Measurements from ENCODE around the gene FBLN1.

Gene FBLN1

DNA sequence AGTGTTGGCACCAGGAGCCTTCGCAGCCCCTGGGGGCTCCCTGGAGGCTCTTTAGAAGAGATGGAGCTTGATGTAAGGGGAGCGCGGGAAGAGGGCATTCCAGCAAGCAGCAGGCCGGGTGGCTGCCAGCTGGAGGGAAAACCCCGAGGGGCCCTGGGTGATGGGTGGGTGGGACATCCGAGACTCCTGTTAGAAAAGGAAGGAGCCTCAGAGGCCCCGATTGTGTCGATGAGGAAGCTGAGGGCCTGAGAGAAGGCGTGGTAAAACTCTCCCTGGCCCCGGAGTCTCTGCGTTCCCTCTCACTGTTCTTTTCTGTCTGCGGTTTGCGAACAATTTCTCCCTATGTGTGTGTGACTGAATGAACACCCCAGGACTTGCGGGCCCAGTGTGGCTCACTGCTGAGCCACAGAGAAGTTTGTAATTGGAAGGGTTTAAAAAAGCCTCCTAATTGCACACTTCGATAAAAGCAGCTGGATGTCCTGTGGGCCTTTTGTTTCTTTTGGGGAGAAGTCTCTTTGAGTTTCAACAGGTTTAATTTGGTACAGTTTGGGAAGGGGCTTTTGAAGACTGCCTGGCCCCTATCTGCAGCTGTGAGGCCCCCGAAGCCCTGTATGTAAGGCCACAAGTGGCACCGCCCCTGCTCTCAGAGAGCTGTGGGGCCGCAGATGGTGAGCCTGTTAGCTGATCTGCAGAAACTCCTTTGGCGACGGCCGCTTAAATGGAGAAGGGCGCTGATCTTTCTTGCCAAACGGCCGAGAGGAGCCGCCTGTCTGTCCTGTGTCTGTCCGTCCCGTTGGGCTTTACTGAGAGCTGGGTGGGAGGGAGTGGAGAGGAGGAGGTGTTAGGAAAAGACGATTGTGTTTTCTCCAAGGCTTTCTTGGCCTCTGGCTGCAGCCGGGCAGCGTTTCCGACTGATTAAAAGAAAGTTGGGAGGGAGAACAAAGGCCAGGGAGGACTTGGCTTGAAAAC lies 2.0 kb downstream of the FBLN1 start:
- DNase-seq, result no peak

DNA sequence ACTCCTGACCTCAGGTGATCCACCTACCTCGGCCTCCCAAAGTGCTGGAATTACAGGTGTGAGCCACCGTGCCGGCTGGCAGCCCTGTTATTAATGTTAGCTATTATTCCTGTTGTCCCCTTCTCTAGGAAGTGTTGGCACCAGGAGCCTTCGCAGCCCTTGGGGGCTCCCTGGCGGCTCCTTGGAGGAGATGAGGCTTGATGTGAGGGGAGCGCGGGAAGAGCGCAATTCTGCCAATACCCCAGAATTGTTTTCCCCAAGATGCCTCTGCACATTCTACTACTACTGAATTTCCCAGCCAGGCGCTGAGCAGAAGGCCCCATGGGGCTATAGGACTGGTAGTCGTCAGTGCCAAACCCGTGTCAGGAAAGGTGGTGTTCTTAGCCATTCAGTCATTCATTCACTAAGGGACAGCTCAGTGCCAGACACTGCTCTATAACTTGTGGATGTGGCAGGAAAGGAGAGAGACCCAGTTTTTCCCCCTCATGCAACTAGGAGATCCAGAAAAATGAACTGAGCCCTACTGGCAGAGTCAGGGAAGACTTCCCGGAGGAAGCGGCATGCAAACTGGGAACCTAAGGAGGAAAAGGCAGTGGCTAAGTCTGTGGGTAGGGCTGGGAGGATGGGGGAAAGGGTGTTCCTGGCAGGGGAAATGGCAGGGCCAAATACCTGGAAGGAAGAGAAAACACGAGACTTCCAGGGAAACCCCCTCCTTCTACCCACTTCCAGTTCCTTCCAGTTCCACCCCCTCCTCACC lies 3.5 kb downstream of the FBLN1 start:
- DNase-seq, result no peak

DNA sequence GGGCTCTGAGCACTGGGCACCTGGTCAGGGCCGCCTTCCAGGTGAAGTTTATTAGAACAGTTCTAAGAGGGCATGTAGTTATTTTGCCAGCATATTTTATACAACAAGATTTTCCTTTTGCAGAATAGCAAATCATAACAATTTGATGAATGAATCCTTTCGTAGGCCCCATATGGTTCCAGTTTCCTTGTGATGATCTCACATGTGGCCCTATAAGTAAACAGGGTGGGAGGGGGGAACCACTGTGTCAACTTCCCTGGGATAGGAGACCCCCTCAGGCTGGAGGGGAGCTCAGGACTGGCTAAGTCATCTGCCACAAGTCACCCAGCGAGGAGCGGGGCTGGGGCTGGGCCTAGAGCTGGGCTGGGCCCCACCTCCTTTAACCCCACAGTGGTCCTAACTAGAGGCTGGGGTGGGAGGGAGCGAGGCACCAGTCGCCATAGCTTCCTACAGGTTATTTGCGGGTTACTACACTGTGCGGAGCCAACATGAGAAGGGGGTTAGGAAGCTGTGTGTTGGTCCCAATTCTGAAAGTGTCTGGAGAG lies 4.2 kb downstream of the FBLN1 start:
- no peak for DNase-seq

DNA sequence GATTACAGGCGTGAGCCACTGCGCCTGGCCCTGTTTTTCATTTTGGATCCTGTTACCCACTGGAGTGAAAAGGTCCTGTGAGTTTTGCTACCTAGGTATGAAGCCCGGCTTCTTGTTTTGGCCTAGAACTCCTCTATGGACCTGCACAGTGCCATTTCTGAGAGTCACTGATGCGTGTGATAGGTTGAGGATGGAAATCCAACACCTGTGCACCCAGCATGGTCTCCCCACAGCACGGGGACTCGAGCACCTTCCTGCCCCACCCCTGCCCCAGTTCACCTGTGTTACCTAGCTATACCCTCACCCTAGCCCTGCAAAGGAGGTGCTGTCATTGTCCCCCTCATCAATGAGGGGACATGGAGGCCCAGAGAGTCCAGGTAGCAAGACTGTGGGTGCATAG lies 5.1 kb downstream of the FBLN1 start:
- no peak for DNase-seq

DNA sequence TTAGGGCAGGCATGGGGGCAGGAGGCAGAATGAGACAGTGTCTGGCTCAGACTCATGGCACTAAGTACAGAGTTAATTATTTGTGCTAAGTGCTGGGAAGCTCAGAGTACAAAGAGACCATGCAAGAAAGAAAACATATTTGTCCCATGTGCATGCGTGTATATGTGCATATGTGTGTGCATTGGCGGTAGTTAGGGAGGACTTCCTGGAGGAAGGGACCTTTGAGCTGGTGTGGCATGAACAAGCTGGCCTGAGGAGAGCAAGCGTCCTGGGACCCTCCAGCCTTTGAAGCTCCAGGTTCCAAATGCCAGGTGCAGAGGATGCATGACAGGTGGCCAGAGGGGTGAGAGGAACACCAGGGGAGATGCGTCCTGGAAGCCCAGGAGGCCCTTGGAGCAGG lies 6.1 kb downstream of the FBLN1 start:
- no peak for DNase-seq

DNA sequence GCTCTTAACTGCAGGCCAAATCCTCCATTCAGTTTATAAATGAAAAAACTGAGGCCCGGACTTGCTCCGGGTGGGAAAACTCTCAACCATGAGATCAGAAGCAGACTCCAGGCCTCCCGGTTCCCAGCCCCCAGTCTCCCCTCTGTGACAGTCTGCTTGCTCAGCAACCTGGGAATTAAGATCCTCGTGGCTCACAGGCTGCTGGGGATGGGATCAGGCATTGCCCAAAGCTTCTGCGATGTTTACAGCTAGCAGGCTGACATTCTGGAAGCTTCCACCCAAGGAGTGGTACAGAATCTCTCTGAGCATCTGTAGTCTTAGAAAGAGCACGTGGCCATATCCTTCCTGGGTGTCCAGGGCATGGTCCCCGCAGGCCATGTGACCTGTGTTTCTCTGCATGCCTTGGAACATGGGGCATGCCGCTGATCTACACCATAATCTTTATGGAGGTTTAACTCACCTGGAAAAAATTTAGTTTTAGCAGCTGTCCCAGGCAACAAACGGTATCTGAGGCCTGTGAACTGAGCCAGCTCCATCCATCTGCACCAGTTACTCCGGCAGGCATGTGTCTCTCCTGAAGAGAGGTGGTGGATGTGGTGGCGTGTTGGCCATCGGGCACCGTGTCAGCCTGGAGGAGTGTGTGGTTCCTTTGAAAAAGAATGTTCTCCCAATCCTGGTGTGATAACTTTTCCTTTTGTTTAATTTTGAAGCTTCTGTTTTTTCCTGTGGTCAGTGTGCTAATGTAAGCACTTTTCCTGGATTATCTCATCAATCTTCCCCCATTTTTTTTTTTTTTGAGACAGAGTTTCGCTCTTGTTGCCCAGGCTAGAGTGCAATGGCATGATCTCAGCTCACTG lies 7.9 kb downstream of the FBLN1 start:
- no peak for DNase-seq

DNA sequence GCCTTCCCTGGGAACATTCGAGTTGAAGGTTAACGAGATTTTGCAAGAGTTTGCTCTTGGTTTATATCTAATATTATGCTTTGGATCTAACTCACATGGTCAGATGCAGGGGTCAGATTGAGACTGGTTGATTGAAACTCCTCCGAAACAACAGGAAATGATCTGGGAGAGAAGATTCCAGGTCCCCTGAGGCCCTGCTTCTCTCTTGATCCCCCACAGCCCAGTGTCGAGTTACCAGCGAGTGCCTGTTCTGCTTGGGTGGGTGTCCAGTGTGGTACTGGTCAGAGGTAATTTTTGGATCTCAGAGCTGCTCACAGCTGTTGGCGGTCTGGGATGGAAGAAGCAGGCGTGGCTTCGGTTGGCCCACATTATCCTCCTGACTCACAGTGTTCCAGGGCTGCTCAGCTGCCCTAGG lies 9.2 kb downstream of the FBLN1 start:
- DNase-seq, result no peak

DNA sequence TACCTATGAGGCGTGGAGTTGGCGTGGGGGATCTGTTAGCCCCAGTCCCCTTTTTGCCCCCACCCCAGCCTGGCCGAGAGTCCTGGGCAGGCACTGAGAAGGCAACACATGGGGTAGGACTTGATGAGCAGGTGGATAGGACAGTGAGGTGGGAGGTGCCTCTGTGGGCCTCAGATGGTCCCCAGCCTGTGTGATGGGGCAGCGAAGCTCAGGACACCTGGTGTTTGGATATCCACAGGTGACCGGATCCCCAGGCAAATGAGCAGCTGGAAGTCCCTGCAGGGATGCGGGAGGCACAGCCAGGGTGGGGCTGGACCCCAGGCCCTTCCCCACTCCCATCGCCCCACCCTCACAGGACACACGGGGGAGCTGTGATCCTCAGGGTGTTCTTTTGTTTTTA lies 9.7 kb downstream of the FBLN1 start:
- DNase-seq, result no peak

DNA sequence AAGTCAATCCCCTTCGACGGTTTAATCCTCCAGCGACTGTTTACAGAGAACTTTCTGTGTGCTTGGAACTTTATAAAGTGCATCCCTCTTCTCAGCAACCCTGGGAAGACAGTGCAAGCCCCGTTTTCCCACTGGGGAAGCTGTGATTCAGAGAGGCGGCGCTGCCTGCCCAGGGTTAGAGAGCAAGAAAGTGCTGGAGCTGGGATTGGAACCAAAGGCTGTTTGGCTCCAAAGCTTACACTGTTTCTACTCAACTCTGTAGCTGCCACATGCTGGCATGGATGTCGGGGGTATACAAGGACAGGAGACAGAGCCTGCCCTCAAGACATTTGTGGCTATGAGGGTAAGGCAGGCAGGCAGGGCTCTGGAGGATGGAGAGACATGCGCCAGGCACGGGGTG lies 13.0 kb downstream of the FBLN1 start:
- no peak for DNase-seq

DNA sequence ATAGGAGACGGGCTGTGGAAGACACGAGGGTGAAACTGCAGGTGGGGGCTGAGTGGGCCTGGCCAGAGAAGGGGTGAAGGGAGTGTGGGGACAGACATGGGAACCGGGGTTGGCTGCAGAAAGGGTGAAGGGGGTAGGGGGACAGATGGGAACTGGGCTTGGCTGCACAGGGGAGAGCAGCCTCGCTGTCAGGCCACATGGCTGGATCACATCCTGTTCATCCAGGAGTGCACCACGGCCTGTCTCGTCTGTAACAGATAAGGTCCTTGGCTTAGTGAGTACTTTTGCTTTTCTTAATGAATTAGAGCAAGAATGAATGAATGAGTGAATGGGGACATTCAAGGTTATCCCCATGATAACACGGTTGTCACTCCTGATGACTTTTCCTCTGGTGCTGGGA lies 13.5 kb downstream of the FBLN1 start:
- no peak for DNase-seq

DNA sequence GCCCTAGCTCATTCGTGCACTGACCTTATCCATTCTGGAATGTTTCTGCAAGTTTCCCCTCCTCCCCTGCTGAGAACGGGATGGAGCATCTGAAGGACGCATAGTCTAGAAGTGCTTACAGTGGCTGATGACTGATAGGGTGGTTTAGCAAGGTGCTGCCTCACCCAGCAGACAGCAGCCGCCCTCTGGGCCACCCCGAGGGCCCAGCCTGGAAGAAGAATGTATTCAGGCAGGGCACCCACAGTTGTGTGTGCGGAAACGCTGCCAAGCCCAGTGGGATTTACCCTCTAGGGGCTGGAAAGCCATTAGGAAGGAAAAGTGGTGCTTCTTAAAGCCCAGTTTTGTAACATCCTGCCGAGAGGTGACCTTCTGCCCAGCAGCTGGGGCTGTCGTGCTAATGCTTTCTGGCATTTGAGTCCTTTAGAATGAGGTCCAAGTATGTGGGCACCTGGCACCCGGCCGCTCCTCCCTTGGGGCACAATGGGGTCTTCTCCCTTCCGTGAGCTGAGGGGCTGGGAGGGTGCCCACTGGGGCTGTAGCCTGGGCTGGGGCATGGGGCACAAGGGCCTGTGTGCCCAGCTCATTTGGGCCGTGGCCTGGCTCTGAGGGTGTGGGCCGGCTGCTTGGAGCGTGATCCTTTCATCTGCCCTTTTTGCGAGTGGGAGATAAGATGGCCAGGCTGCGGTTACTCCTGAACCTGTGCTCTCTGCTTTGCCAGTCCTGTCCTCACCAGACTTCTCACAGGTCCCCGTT lies 14.4 kb downstream of the FBLN1 start:
- no peak for DNase-seq

DNA sequence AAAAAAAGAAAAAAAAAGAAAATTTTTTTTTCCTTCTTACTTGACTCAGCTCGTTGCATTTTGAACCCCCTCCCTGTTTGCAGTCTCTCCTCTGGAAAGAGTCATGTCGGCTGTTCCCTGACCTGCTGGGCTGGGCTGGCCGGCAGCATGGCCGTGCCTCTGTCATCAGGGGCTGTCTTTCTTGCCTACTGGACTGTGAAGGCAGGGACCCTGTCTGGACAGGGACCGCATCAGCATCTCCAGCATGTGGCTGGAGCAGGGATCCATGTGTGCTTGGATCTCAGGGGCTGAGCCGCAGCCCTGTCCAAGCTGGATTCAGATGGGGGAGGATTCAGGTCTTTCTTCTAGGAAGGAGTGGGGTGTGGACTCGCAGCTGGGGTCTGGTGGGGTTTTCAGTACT lies 15.5 kb downstream of the FBLN1 start:
- no peak for DNase-seq

DNA sequence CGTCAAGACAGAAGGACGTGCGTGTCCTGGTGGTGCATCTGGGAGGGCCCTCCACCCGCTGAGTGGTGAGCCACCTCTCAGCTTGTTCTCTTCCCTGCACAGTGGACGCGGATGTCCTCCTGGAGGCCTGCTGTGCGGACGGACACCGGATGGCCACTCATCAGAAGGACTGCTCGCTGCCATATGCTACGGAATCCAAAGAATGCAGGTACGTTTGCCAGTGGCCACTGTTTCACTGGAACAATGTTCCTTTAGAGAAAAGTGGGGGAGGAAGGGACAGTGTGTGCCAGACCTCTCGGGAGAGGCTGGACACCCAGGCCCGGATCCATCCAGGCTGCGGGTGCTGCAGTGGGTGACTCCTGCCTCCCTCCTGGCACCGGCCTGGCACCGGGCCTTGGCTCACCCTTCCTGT lies 15.9 kb downstream of the FBLN1 start:
- no peak for DNase-seq

DNA sequence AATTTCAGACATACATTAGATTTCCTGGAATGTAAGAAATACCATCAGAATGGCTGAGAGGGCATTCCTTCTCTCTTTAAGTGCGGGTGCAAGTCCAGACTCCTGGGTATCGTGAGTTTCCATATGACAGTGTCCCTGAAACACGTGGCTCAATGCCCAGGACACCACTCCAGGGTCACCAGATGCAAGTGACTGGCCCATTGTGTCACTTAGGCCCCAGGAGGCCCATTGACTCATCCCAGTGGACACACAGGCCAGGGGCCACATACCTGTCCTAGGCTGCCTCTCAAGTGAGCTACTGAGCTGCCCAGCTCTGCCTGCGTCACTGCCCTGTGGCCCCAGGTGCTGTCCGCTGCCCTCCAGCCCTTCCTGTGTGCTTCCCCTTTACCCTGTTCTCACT lies 18.5 kb downstream of the FBLN1 start:
- no peak for DNase-seq

DNA sequence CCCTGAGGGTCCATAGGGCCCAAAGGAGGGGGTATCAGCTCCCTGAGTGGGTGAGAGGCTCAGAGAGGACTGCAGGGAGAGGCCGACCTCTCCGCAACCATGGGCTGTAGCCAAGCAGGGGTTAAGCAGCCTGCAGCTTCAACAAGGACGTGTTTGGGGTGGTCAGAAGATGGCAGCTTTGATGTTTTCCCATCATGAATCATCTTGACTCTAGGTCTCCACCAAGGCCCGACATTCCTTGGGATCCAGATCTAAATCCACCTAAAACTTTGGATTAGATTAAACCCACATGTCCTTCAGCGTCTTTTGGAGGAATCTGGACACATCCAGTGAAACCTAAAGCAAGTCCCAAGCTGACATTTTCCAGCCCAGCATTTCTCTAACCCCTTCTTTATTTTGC lies 19.8 kb downstream of the FBLN1 start:
- no peak for DNase-seq

DNA sequence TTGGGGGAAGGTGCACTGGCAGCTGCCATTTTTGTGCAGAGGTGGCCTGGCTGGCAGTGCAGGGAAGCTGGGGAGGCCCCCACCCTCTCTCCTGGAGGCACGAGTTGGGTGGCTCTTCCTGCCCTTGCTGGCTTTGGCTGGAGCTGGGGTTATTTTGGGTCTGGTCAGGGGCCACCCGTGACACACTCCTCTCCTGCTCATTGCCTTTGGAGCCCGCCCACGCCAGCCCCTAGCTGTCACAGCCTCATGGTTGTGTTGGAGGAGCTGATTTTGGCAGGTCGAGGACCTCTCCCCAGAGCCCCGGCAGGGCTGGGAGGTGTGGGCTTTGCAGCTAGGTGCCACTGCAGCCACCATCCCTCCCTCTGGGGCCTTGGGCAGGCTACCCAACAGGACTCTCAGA lies 21.5 kb downstream of the FBLN1 start:
- no peak for DNase-seq

DNA sequence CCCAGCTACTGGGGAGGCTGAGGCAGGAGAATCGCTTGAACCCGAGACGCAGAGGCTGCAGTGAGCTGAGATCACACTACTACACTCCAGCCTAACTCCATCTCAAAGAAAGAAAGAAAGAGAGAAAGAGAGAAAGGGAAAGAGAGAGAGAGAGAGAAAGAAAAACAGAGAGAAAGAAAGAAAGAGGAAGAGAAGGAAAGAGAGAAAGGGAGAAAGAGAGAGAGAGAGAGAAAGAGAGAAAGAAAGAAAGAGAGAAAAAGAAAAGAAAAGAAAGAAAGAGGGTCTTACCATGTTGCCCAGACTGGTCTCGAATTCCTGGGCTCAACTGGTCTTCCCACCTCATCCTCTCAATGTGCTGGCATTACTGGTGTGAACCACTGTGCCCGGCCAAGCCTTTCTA lies 22.3 kb downstream of the FBLN1 start:
- no peak for DNase-seq

DNA sequence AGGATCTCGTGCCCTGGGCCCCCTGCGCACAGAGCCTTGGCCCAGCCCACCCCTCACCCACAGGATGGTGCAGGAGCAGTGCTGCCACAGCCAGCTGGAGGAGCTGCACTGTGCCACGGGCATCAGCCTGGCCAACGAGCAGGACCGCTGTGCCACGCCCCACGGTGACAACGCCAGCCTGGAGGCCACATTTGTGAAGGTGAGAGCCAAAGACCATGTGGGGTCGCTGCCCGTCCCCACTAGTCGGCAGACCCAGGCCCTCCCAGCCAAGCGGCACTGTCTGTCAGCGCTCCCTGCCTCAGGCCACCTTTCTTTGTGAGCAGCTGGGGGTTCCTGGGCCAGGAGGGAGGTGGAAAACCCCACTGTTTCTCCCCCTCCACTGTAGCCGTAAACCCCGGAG lies 22.8 kb downstream of the FBLN1 start:
- no peak for DNase-seq

DNA sequence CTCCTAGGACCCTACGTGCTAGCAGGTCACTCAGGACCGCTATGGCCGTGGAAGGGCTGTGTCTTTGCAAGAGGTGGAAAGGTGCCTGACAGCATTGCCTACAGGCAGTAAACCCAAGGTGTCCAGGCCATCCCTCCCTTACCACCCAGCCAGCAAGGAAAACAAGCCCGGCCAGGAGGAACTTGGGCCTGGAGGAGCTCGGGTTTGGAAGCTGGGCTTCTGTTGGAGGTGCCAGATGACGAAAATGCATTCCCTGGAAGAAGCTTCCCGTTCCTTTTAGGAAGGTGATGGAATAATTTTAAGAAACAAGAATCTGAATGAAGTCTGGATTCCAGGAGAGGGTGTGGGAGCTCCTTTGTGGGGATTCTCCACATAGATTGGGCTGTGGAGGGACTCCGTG lies 23.6 kb downstream of the FBLN1 start:
- DNase-seq, result no peak

DNA sequence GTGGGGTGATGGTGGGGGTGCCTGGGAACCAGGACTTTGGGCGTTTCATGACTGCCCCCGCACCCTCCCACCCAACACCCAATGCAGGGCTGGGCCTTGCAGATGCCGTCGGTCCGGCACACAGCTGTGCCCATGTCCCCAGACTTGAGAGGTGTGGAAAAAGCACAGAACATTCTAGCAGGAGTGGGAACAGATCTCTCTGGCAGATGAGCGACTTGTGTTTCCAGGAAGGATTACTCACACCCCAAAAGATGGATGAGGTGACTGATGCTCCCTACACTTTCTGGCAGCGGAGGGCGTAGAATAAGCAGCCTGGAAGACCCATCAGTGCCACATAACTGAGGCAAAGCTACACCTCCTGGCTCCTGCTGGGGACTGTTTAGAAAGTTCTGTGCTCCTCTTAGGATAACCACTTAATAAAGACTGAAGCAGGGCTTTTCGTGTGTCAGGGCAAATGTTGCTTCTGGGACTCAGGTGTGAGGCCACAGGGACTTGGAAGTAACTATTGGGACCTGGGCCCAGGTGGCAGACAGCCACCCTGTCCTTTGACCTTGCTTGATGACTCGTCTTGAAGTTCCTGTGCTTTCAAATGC lies 24.2 kb downstream of the FBLN1 start:
- DNase-seq, result no peak

DNA sequence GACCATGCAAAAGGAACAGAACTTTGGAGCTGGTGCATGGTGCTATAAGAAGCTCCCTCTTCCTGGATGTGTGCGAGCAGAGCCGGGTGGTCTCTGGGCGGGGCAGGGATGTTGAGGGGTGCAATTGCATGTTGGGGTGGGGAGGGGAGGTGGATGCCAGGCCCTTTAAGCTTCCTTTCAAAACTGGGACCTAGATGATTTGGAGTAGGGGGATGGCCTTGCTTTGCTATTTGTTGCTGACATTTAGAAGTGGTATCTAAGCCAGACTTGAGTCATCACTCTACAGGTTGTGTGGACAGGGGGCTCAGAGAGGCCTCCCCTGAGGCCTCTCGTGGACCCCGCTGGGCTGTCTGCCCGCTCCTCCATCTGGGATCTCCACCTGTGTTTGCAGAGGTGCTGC lies 24.8 kb downstream of the FBLN1 start:
- no peak for DNase-seq

DNA sequence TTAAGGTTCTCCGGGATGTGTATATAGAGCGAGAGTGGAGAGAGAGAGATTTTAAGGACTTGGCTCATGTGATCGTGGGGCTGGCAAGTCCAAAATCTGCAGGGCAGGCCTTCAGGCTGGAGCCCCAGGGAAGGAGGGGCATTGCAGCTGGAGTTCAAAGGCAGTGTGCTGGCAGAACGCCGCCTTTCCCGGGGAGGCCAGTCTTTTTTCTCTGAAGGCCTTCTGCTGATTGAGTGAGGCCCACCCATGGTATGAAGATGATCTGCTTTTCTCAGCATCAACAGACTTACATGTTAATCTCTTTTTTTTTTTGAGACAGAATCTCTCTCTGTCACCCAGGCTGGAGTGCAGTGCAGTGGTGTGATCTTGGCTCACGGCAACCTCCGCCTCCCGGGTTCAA lies 25.4 kb downstream of the FBLN1 start:
- no peak for DNase-seq

All from 8988T (cell line).